HG03342 (cell line): Measurements from ENCODE around the gene SLC44A4.
"Not testable (repeated sequence)": the region's sequence is repeated elsewhere in the genome, so short reads cannot be mapped to it uniquely, and the experiment has no call there.

Experiments used
- ATAC-seq: cut with Tn5 transposase; IDR thresholded peaks from one replicate; pipeline ENCODE4 v1.9.1; 2021; ENCODE audit warnings: mild to moderate bottlenecking, moderate library complexity; ENCODE audit not compliant: unreplicated experiment

SLC44A4 gene

GRCh38 chr6:31880616-31881015 is 1.8 kb upstream of the SLC44A4 start:
- no peak for ATAC-seq

DNA sequence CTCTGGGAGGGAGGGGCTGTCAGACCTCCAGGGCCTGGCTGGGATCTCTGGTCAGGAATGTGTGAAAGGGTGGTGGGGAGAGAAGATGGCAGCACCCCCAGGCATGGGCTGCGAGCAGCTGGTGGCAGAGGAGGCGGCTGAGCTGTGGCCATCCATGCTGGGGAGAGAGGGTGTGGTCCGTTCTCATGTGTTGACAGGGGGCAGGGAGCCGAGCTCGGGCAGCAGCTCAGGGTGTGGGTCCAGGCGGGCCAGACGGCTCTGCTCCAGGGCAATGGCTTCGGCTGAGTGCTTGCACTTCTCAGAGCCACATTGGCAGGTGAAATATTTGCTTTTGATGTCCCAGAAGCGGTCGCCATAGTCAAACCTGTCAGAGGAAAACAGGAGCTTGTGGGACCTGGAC is 1.1 kb upstream of the SLC44A4 start:
- ATAC-seq, result no peak

- no peak for ATAC-seq
Observed at GRCh38 chr6:31879143-31879542, 346 bp upstream of the SLC44A4 start.

- ATAC-seq, result no peak
Observed at GRCh38 chr6:31878222-31878621, 575 bp downstream of the SLC44A4 start.

DNA sequence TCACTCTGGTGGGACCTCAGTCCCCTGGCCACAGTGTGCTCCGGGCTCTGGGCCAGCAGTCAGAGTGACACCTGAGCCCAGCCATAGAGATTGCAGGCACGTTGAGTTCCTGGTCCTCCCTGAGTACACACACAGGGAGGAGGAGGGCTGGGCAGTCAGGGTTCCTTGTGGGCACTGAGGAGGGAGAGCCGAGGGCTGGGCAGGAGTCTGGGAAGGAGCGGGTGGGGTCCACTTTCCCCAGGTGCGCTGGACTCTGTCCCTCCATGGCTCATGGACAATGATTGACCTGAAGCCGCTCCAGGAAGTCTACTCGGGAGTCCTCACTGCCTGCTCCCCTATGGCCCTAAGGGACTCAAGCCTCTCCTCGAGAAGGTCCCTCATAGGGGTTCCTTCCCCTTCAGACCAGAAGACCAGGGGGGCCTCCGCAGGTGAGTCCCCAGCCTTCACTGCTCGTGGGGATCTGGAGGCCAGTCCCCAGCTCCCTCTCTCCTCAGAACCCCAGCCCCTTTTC is 1.1 kb downstream of the SLC44A4 start:
- ATAC-seq, result no peak

GRCh38 chr6:31877125-31877650 is 1.6 kb downstream of the SLC44A4 start:
- no peak for ATAC-seq

DNA sequence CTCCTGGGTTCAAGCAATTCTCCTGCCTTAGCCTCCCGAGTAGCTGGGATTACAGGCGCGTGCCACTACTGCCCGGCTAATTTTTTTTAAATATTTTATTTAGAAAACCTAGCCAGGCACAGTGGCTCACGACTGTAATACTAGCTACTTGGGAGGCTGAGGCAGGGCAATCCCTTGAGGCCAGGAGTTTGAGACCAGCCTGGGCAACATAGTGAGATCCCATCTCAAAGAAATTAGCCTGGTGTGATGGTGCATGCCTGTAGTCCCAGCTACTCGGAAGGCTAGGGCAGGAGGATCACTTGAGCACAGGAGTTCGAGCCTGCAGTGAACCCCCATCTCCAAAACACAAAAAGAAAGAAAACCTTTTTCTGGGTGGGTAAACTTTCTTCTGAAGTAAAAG is 2.4 kb downstream of the SLC44A4 start:
- ATAC-seq, result no peak

GRCh38 chr6:31875877-31876276 is 2.9 kb downstream of the SLC44A4 start:
- ATAC-seq, result no peak

GRCh38 chr6:31874836-31875572 is 3.8 kb downstream of the SLC44A4 start:
- no peak for ATAC-seq

DNA sequence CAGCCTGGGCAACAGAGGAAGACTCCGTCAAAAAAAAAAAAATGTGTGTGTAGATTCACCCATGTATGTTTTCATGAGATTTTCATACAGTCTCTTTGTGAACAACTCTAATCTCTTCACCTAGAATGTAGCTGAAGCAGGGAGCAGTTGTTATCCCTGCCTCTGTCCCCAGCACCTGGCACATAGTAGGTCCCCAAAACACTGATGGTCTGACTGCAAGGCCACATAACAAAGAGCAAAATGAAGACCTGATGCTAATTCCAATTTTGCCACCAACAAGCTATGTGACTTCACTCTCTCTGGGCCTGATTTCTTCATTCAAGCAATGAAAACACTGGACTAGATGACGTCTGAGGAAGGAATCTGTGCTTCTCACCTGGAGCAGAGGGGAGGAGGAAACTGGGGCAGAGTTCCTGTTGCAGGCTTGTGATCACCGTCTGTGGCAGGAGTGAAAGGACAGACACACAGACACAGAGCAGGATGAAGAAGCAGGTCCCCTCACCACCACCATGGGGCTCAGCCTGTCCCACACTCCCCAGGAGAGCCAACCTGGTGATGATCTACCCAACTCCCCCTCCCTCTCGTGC is 4.6 kb downstream of the SLC44A4 start:
- no peak for ATAC-seq

GRCh38 chr6:31871046-31871659 is 7.6 kb downstream of the SLC44A4 start:
- no peak for ATAC-seq

- ATAC-seq, result no peak
Observed at GRCh38 chr6:31870385-31870921, 8.3 kb downstream of the SLC44A4 start.

DNA sequence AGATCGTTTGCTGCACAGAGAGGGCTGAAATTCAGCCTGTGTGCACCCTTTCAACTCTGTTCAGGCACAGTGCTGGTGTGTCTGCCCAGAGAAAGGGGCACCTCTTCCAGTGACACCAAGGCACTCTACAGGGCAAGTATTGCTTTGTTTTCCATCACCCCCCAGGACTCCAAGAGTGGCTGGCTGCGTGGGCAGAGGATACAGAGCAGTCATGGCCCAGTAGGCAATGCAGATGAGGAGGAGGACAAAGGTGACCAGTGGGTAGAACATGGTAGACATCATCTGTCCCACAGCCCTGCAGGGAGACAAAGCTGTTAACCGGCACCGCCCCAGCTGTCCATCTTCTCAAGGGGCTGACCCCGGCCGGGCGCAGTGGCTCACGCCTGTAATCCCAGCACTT is 9.5 kb downstream of the SLC44A4 start:
- no peak for ATAC-seq

DNA sequence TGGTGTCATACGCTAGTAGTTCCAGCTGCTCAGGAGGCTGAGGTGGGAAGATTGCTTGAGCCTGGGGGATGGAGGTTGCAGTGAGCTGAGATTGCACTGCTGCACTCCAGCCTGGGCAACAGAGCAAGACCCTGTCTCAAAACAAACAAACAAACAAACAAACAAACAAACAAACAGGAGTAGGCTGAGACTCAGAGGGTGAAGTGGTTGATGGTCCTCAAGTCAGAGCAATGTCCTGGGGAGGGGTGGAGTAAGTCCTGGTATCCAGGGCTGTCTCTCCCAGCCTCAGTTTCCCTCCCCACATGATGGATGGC is 10.2 kb downstream of the SLC44A4 start:
- not testable (repeated sequence) for ATAC-seq

- ATAC-seq, result no peak
Observed at GRCh38 chr6:31865205-31866118, 13.3 kb downstream of the SLC44A4 start.

- ATAC-seq, result no peak
Observed at GRCh38 chr6:31864818-31865204, 14.0 kb downstream of the SLC44A4 start.

- not testable (repeated sequence) for ATAC-seq
Observed at GRCh38 chr6:31864123-31864562, 14.7 kb downstream of the SLC44A4 start.

DNA sequence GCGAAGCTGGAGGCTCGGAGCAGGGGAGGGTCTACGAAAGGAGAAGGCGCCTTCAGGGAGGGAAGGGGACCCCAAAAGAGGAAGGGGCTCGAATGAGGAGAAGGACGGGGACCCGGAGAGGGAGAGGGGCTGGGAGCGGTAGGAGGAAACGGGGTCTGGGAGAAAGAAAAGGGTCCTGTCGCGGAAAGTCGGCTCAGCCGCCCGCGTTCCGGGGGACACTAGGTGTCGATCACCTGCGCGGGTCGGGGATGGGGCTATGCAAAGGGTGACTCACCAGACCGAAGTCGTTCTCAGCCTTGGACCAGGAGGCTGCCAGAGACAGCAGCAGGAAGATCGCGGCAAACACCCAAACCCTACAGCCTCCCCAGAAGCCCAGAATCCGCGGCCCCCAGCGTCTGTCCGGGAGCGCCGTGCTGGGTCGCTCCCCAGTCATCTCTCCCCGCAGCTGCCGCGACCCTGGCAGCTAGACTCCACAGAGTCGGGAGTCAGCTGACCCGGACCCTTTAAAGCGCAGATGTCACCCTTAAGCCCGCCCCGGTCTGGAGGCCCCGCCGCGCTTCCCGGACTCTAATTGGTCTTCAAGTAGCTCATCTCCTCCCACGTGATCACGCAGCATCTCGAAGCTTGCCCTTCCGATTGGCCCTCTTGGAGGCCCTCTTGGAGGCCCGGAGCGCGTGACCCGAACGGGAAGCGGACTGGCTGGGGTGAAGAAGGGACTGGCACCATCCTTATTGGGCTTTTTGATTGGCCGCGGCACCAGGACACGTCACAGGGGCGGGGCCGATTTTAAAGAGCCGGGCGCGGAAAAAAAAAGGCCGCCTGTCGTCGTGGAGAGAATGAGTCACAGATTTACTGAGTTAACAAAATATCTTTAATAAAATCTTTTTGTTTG is 16.2 kb downstream of the SLC44A4 start, which contains the start of gene NEU1:
TSS of gene NEU1 (minus strand) at position 478 of the 892 bp plus-strand sequence. CDS start at position 433, 45 bp downstream.
- ATAC-seq, result peak; percentile 89

- no peak for ATAC-seq
Observed at GRCh38 chr6:31861919-31862343, 16.9 kb downstream of the SLC44A4 start.
